SK-N-DZ (cell line): ENCODE data around the gene NPY1R.

Experiments
- DNase-seq: peaks from one replicate; pipeline ENCODE4 v3.0.0-alpha.2; 2015; ENCODE audit warnings: low spot score

The NPY1R gene

DNA sequence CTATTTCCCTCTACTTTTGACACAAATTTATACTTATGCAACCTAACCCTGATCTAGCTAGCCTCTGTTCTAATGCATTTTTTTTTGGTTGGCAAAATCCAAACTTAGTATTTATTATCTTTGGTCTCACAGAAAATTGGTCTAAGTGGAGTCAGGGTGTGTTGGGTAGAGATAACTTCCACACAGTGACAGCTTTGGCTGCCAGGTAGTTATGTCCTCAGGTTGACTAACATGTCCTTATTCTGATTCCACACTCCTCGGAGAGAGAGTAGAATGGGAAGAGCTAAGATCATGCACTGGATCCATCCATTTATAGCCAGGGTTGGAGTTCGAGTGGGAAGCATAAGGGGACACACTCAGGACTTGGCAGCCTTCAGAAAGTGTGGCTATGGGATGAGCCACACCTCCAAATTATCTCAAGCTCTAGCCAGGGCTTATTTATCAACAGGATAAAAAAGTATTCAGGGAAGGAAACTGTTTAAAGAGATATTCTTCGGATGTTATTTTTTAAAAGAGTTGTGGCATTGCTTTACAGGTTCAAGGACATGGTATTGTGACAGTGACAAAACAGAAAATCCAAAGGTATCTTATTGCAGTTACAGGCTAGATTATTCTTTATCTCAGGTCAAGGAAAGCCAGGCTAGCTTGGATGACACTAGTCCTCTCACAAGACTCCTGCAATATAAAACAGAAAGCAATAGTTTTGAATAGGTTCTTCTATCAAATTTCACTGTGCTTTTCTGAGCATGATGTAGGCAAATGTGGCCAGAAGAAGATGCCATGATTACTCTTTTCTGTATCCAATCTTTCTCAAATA lies 51.5 kb downstream of the NPY1R start:
- no peak for DNase-seq

- no peak for DNase-seq
These were observed 52.7 kb downstream of the NPY1R start for GRCh38 chr4:163279713-163280112.

GRCh38 chr4:163274861-163275260 lies 57.5 kb downstream of the NPY1R start:
- DNase-seq, result no peak
